Tibial nerve (tissue), 4 donors: ENCODE measurements around the gene CEACAM19.

Experiments used
- EP300 ChIP-seq, 2 donors: sonication (generic); formaldehyde crosslinking; IDR thresholded peaks; one replicate each; pipeline ENCODE4 v1.6.1; 2017; ENCODE audit warnings: antibody characterized with exemption in 2 of 2, mild to moderate bottlenecking in 1 of 2
- TF ChIP-seq, protein P1 (sequence below), 5 experiments: fragments of 200-600 bp in 3 of 5; fragments of 450-650 bp in 2 of 5; sonication (generic) in 3 of 5; IDR thresholded peaks; one replicate each; pipeline ENCODE4 v1.5.1; 2016 to 2019; ENCODE audit warnings: antibody characterized with exemption in 5 of 5, mild to moderate bottlenecking in 3 of 5, moderate library complexity in 2 of 5

DNA sequence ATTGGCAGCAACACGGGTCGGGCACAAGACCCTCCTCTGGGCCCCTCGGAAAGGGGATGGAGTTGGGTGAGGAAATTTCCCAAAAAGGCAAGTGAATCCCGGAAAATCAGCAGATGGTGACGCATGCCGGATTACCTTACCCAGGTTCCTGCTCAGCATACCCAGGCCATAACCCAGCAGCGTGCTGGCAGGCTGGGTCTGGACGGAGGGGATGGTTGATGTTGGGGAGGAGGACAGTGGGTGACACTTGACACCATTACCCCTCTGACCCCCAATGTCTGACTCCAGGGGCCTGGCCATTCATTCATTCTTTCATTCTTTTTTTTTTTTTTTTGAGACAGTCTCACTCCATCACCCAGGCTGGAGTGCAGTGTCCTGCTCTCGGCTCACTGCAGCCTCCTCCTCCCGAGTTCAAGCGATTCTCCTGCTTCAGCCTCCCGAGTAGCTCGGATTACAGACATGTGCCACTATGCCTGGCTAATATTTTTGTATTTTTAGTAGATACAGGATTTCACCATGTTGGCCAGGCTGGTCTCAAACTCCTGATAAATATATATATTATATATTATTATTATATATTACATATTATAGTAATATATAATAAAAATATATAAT lies 26.8 kb upstream of the CEACAM19 start:
- TF ChIP-seq EP300 (IDR thresholded peaks at IDR 0.05): no peak
- TF ChIP-seq, protein P1, sequence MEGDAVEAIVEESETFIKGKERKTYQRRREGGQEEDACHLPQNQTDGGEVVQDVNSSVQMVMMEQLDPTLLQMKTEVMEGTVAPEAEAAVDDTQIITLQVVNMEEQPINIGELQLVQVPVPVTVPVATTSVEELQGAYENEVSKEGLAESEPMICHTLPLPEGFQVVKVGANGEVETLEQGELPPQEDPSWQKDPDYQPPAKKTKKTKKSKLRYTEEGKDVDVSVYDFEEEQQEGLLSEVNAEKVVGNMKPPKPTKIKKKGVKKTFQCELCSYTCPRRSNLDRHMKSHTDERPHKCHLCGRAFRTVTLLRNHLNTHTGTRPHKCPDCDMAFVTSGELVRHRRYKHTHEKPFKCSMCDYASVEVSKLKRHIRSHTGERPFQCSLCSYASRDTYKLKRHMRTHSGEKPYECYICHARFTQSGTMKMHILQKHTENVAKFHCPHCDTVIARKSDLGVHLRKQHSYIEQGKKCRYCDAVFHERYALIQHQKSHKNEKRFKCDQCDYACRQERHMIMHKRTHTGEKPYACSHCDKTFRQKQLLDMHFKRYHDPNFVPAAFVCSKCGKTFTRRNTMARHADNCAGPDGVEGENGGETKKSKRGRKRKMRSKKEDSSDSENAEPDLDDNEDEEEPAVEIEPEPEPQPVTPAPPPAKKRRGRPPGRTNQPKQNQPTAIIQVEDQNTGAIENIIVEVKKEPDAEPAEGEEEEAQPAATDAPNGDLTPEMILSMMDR (IDR thresholded peaks at IDR 0.05): no peak
